Activated T-helper 2 cell treated with anti-CD3 and anti-CD28 coated beads, Interferon-gamma antibody, Interleukin-2, Interleukin-4, amounts not matched to agents 10 μg/mL and 5 μg/mL and 100 μg/mL, durations not matched to agents 14 hours and 24 hours and 36 hours (primary cell): ENCODE data around the gene USP35. TPM values are rescaled to one million over a fixed set of nuclear protein-coding genes. Genes with fewer than 3 reads are reported as not detected.

ENCODE experiments used
- DNase-seq: peaks from one replicate; pipeline ENCODE4 v3.0.0; 2021; ENCODE audit warnings: low spot score
- H3K27ac Mint-ChIP-seq: one replicate; pipeline ENCODE4 v1.8.0; 2021; ENCODE audit warnings: mixed read lengths
- H3K27me3 Mint-ChIP-seq: one replicate; pipeline ENCODE4 v1.8.0; 2021; ENCODE audit warnings: low read depth, mixed read lengths
- H3K36me3 Mint-ChIP-seq: one replicate; pipeline ENCODE4 v1.8.0; 2021; ENCODE audit warnings: low read depth, mixed read lengths
- H3K4me1 Mint-ChIP-seq: one replicate; pipeline ENCODE4 v1.8.0; 2021; ENCODE audit warnings: low read depth, mixed read lengths
- H3K4me3 Mint-ChIP-seq: one replicate; pipeline ENCODE4 v1.8.0; 2021; ENCODE audit warnings: low read depth, mild to moderate bottlenecking, moderate library complexity, mixed read lengths
- H3K9me3 Mint-ChIP-seq: one replicate; pipeline ENCODE4 v1.8.0; 2021; ENCODE audit warnings: mixed read lengths
- intact Hi-C: fragments of 100-400 bp; cut with micrococcal nuclease; formaldehyde crosslinking; loops from one replicate; pipeline ENCODE4 v1.15.1; 2023
- total RNA-seq: library from RNA; stranded (reverse); gene quantifications from 2 replicates; pipeline ENCODE4 v1.2.3, GENCODE V29; 2022

The USP35 gene
- total RNA-seq, 1 donor from 2014 or later = 12.9 TPM

- intact Hi-C loops = no loop called here
- Mint-ChIP-seq H3K27me3 (no peaks in the 10 kb centered on the region), H3K27ac (no peak overlapping the region), H3K9me3 (no peaks in the 10 kb centered on the region), H3K4me3 (no peak overlapping the region), H3K4me1 (peaks cover 37% of the 10 kb centered on the region), H3K36me3 (peaks cover 47% of the 10 kb centered on the region)
- DNase-seq = no peak
These were observed 74.0 kb downstream of the USP35 start for GRCh38 chr11:78262691-78263090.

Other genes starting within 250 kb of the USP35 start
- 62.7 and 66.8 TPM in 2 replicates for gene INTS4, start 194.3 kb upstream of the USP35 start, total RNA-seq
- 0.23 and 0.34 TPM in 2 replicates for gene KCTD14, start 165.6 kb upstream of the USP35 start, total RNA-seq
- gene THRSP, start 125.1 kb upstream of the USP35 start, total RNA-seq = not detected in 2 replicates
- 208 and 215 TPM in 2 replicates for gene NDUFC2, start 109.1 kb upstream of the USP35 start, total RNA-seq
- gene ALG8, start 49.3 kb upstream of the USP35 start, total RNA-seq = 58.6 and 70.1 TPM in 2 replicates
- gene KCTD21, start 293 bp upstream of the USP35 start, total RNA-seq = 10.0 and 10.4 TPM in 2 replicates
- 32.8 and 33.2 TPM in 2 replicates for gene GAB2, start 228.9 kb downstream of the USP35 start, total RNA-seq